ENCODE measurements around the gene SALL1. TPM values are rescaled to one million over a fixed set of nuclear protein-coding genes. Genes with fewer than 3 reads are reported as not detected.

The SALL1 gene
- total RNA-seq, 4 donors from 2014 or later: 0.07 to 0.15 (median 0.11) TPM; not detected in 1

DNA sequence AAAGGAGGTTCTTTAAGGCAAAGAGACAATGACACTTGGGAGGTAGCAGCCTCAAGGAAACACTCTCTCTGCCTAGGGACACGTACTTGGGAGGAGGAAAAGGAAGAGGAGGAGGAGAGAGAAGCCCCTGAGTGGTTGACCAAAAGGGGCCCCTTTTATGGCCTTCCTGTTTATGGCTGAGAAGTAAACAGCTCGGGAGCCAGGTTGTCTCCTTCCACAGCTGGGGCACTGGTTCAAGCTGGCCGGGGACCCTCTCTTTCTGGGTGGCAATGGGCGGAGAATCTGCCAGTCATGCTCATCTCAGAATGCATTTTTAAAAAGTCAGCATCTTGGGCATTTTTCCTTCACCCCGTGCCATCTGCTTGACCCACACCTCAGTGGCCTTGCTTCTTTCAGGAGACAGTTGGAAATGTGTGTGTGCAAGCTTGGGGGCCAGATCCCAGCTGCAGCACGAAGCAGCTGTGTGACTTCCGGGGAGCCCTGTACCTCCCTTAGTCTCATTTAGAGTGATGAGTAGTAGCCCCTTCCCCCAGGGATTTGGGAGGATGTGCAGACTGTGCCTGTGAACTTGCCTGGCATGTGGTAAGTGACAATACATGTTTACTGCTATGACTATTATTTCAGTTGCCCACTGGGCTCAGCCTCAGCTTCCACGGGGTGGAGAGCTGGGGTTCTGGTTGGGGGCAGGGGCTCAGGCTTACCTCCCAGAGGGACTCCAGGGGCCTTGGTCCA, 33.8 kb upstream of the SALL1 start:
- no peak for ATAC-seq
- TF ChIP-seq POLR2A (IDR thresholded peaks at IDR 0.05): no peak
- TF ChIP-seq, protein P1, sequence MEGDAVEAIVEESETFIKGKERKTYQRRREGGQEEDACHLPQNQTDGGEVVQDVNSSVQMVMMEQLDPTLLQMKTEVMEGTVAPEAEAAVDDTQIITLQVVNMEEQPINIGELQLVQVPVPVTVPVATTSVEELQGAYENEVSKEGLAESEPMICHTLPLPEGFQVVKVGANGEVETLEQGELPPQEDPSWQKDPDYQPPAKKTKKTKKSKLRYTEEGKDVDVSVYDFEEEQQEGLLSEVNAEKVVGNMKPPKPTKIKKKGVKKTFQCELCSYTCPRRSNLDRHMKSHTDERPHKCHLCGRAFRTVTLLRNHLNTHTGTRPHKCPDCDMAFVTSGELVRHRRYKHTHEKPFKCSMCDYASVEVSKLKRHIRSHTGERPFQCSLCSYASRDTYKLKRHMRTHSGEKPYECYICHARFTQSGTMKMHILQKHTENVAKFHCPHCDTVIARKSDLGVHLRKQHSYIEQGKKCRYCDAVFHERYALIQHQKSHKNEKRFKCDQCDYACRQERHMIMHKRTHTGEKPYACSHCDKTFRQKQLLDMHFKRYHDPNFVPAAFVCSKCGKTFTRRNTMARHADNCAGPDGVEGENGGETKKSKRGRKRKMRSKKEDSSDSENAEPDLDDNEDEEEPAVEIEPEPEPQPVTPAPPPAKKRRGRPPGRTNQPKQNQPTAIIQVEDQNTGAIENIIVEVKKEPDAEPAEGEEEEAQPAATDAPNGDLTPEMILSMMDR (IDR thresholded peaks at IDR 0.05 in 4 of 5, conservative IDR thresholded peaks at IDR 0.05 in 1 of 5): no peak
- intact Hi-C loops (cut with DNase I; ENCODE audit: low total_unique reads) (no loop called here), in situ Hi-C loops (cut with MboI; ENCODE audit: low sequenced_read_pairs in 4 of 4) (no loop called here)
- Histone ChIP-seq H3K27me3 (no peaks in the 10 kb centered on the region), H3K36me3 (no peaks in the 10 kb centered on the region), H3K9me3 (no peaks in the 10 kb centered on the region), H3K4me1 (no peaks in the 10 kb centered on the region), H3K4me3 (no peak overlapping the region), H3K27ac (no peak overlapping the region)
- DNase-seq: no peak

DNA sequence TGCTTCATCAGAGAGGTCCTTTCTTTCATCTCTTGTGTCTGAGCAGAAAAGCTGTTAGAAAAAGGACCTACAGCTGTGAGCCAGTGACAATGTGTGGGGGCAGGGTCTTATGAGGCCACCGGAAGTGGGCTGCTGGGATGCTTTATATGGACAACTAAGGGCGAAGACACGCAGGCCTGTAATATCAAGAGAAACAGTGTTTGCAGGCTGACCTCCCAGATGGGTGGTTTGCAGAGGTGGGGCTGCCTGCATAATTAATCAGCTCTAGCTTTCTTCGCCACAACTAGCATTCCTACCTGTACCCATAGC, 30.4 kb upstream of the SALL1 start:
- in situ Hi-C loops (cut with MboI; ENCODE audit: low sequenced_read_pairs in 4 of 4): no loop called here
- intact Hi-C loops (cut with DNase I; ENCODE audit: low total_unique reads): no loop called here

DNA sequence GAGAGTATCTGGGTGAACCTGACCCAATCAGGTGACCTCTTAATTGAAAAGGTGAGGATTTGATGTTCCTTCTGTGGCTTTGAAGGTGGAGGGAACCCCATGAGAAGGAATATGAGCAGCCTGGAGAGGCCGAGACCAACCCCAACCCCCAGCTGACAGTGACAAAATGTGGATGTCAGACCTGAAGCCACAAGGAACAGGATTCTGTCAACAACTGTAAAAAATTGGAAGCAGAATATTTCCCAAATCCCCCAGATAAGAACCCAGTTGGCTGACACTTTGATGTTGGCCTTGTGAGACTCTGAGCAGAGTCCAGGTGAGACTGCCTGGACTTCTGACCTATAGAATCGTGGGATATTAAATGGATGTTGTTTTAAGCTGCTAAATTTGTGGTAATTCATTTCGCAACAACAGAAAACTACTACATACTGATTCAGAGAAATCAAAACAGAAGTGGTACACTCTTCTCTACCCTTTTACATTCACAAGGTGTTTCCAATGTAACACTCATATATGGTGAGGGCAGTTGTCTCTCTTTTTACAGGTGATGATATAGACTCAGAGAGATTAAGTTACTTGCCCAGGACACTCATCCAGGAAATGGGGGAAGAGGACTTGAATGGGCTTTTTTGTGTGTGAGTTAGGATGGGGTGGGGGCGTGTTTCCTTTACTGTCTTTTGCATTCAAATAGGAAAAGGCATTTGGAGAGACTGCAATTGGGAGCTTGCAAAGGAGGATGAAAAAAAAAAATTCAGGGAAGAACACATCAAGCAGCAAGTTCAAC, 29.8 kb upstream of the SALL1 start:
- H3K4me1 ChIP-seq: no peaks in the 10 kb centered on the region
- in situ Hi-C loops (cut with MboI; ENCODE audit: low sequenced_read_pairs in 4 of 4) (no loop called here), intact Hi-C loops (cut with DNase I; ENCODE audit: low total_unique reads) (no loop called here)
- DNase-seq (no peak), ATAC-seq (no peak)
- TF ChIP-seq POLR2A (IDR thresholded peaks at IDR 0.05): no peak
- TF ChIP-seq, protein P1 (IDR thresholded peaks at IDR 0.05 in 4 of 5, conservative IDR thresholded peaks at IDR 0.05 in 1 of 5): no peak
- H3K9me3 ChIP-seq: no peaks in the 10 kb centered on the region
- no peaks in the 10 kb centered on the region for H3K27me3 ChIP-seq
- H3K4me3 ChIP-seq: no peak overlapping the region
- no peak overlapping the region for H3K27ac ChIP-seq
- no peaks in the 10 kb centered on the region for H3K36me3 ChIP-seq

More for the DNA sequence above, 30.4 kb upstream of the SALL1 start:
- Histone ChIP-seq H3K4me1 (no peaks in the 10 kb centered on the region), H3K4me3 (no peak overlapping the region), H3K27me3 (no peaks in the 10 kb centered on the region), H3K27ac (no peak overlapping the region), H3K36me3 (no peaks in the 10 kb centered on the region), H3K9me3 (no peaks in the 10 kb centered on the region)
- TF ChIP-seq, protein P1 (IDR thresholded peaks at IDR 0.05 in 4 of 5, conservative IDR thresholded peaks at IDR 0.05 in 1 of 5): no peak
- no peak for TF ChIP-seq POLR2A (IDR thresholded peaks at IDR 0.05)
- no peak for ATAC-seq
- DNase-seq: no peak

DNA sequence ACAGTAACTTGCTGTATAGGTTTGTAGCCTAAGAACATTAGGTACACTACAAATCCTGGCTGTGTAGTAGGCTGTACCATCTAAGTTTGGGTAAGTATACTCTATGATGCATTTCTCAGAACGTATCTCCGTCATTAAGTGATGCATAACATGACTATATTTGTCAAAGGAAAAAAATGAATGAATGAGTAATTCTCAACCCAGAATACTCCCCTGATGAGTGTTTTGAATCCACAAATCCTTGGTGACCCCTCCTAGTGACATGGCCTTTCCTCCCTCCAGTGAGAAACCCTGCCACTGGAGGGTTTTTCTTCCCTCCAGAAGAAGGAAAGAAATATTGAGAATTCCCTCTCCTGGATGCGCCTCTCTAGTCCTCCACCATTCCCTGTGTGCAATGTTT, 24.0 kb upstream of the SALL1 start:
- H3K4me1 ChIP-seq: no peaks in the 10 kb centered on the region
- intact Hi-C loops (cut with DNase I; ENCODE audit: low total_unique reads): no loop called here
- in situ Hi-C loops (cut with MboI; ENCODE audit: low sequenced_read_pairs in 4 of 4): no loop called here

More for the DNA sequence above, 24.0 kb upstream of the SALL1 start:
- no peak overlapping the region for H3K4me3 ChIP-seq
- no peaks in the 10 kb centered on the region for H3K9me3 ChIP-seq
- no peak for ATAC-seq
- H3K36me3 ChIP-seq: no peaks in the 10 kb centered on the region
- no peak for TF ChIP-seq POLR2A (IDR thresholded peaks at IDR 0.05)
- TF ChIP-seq, protein P1 (IDR thresholded peaks at IDR 0.05 in 4 of 5, conservative IDR thresholded peaks at IDR 0.05 in 1 of 5): no peak
- H3K27ac ChIP-seq: no peak overlapping the region
- DNase-seq: no peak
- no peaks in the 10 kb centered on the region for H3K27me3 ChIP-seq

Measured in gastrocnemius medialis (tissue), 4 donors.